Neuronal stem cell (in vitro differentiated cells): Measurements from ENCODE around the gene SLC7A6.

ENCODE experiments used
- DNase-seq: peaks from one replicate; pipeline ENCODE4 v3.0.0-alpha.2; 2013; ENCODE audit warnings: low spot score
- H2AFZ ChIP-seq: one replicate; pipeline ENCODE4 v1.6.1; 2013; ENCODE audit warnings: mild to moderate bottlenecking, low read length, inconsistent platforms
- H2AK5ac ChIP-seq: 2 replicates; pipeline ENCODE4 v1.6.1; 2013; ENCODE audit warnings: low read depth, mild to moderate bottlenecking, inconsistent platforms, low read length, moderate library complexity, mixed read lengths
- H2BK120ac ChIP-seq: 2 replicates; pipeline ENCODE4 v1.6.1; 2013; ENCODE audit warnings: low read depth, mild to moderate bottlenecking, inconsistent platforms, low read length, moderate library complexity, mixed read lengths
- H2BK12ac ChIP-seq: one replicate; pipeline ENCODE4 v1.6.1; 2013; ENCODE audit warnings: low read length, inconsistent platforms
- H2BK15ac ChIP-seq: 2 replicates; pipeline ENCODE4 v1.6.1; 2013; ENCODE audit warnings: mild to moderate bottlenecking, low read length, inconsistent platforms, mixed read lengths
- H2BK5ac ChIP-seq: one replicate; pipeline ENCODE4 v1.6.1; 2013; ENCODE audit warnings: inconsistent platforms, mild to moderate bottlenecking, low read length, moderate library complexity
- H3K14ac ChIP-seq: one replicate; pipeline ENCODE4 v1.6.1; 2013; ENCODE audit warnings: low read length, inconsistent platforms
- H3K18ac ChIP-seq: 2 replicates; pipeline ENCODE4 v1.6.1; 2013; ENCODE audit warnings: low read length, inconsistent platforms
- H3K23ac ChIP-seq: 2 replicates; pipeline ENCODE4 v1.6.1; 2013; ENCODE audit warnings: low read depth, mild to moderate bottlenecking, mixed read lengths, low read length, inconsistent platforms; ENCODE audit not compliant: poor library complexity
- H3K27ac ChIP-seq: replicated peaks from 3 replicates; pipeline ENCODE4 v1.5.1; 2013; ENCODE audit warnings: low read length, inconsistent platforms
- H3K27me3 ChIP-seq, 3 experiments: 2 replicates each; pipeline ENCODE4 v1.6.1; 2013; ENCODE audit warnings: low read length in 3 of 3, mild to moderate bottlenecking in 2 of 3, inconsistent platforms in 1 of 3, low read depth in 1 of 3, mixed read lengths in 1 of 3, moderate library complexity in 1 of 3; ENCODE audit not compliant: control insufficient read depth in 3 of 3, insufficient read depth in 3 of 3
- H3K36me3 ChIP-seq, 2 donors: replicated peaks in 1 of 2; 2 replicates each; pipeline ENCODE4 v1.6.1; 2013; ENCODE audit warnings: low read length in 2 of 2; ENCODE audit not compliant: control insufficient read depth in 2 of 2, insufficient read depth in 2 of 2
- H3K4ac ChIP-seq: 2 replicates; pipeline ENCODE4 v1.6.1; 2013; ENCODE audit warnings: inconsistent platforms, mild to moderate bottlenecking, low read length, moderate library complexity
- H3K4me1 ChIP-seq, 2 donors: 1 replicate in 1 of 2; 2 replicates in 1 of 2; pipeline ENCODE4 v1.6.1; 2013; ENCODE audit warnings: low read length in 2 of 2, low read depth in 1 of 2; ENCODE audit not compliant: control insufficient read depth in 2 of 2, insufficient read depth in 1 of 2
- H3K4me2 ChIP-seq: one replicate; pipeline ENCODE4 v1.6.1; 2013; ENCODE audit warnings: mild to moderate bottlenecking, low read length, inconsistent platforms; ENCODE audit not compliant: insufficient read depth, poor library complexity, severe bottlenecking
- H3K4me3 ChIP-seq, 2 donors: 2 replicates each; pipeline ENCODE4 v1.5.1; 2013; ENCODE audit warnings: low read length in 2 of 2, mild to moderate bottlenecking in 2 of 2, inconsistent platforms in 1 of 2, moderate library complexity in 1 of 2
- H3K79me1 ChIP-seq: one replicate; pipeline ENCODE4 v1.6.1; 2013; ENCODE audit warnings: low read depth, mild to moderate bottlenecking, inconsistent platforms, low read length, moderate library complexity
- H3K9ac ChIP-seq: one replicate; pipeline ENCODE4 v1.6.1; 2013; ENCODE audit warnings: mild to moderate bottlenecking, low read depth, low read length, inconsistent platforms; ENCODE audit not compliant: poor library complexity
- H3K9me3 ChIP-seq, 2 donors: replicated peaks in 1 of 2; 2 replicates each; pipeline versions ENCODE3 to v1.6.1; 2013; ENCODE audit warnings: low read length in 2 of 2, mild to moderate bottlenecking in 2 of 2, inconsistent platforms in 1 of 2, low read depth in 1 of 2, mixed read lengths in 1 of 2, moderate library complexity in 1 of 2; ENCODE audit not compliant: control insufficient read depth in 2 of 2, insufficient read depth in 1 of 2
- H4K8ac ChIP-seq: one replicate; pipeline ENCODE4 v1.6.1; 2013; ENCODE audit warnings: low read depth, mild to moderate bottlenecking, inconsistent platforms, low read length, moderate library complexity
- H4K91ac ChIP-seq: one replicate; pipeline ENCODE4 v1.6.1; 2013; ENCODE audit warnings: low read length, low read depth, mild to moderate bottlenecking, inconsistent platforms; ENCODE audit not compliant: poor library complexity
- WGBS, 2 donors: extraction: QIAGEN DNeasy Blood & Tissue Kit; methylation state at CpG; one replicate each; pipeline ENCODE4 v1.1.7; 2013; ENCODE audit warnings: missing lambda C conversion rate in 2 of 2, mixed read lengths in 1 of 2; ENCODE audit not compliant: insufficient read length in 2 of 2, insufficient replicate concordance in 1 of 2; ENCODE audit errors: extremely low coverage in 2 of 2; 5-methylcytosine and 5-hydroxymethylcytosine counted together

SLC7A6 gene

GRCh38 chr16:68306633-68307032, 42.3 kb downstream of the SLC7A6 start:
- Histone ChIP-seq H2BK120ac (no peak overlapping the region), H4K91ac (no peak overlapping the region), H2BK12ac (no peak overlapping the region), H3K9ac (no peak overlapping the region), H2BK15ac (no peak overlapping the region), H3K4me3 (no peak overlapping the region), H3K36me3 (peaks cover 20 to 73% of the 10 kb centered on the region in 2 donors), H2AFZ (no peak overlapping the region), H3K27me3 (no peaks in the 10 kb centered on the region), H3K79me1 (peaks cover 5% of the 10 kb centered on the region), H2AK5ac (no peak overlapping the region), H3K27ac (no peak overlapping the region), H2BK5ac (no peak overlapping the region), H3K4me1 (peaks cover 6% of the 10 kb centered on the region in 2 donors), H3K4ac (no peak overlapping the region), H4K8ac (no peak overlapping the region), H3K9me3 (no peaks in the 10 kb centered on the region), H3K18ac (no peak overlapping the region), H3K23ac (no peak overlapping the region), H3K4me2 (no peak overlapping the region), H3K14ac (no peak overlapping the region)
- DNase-seq = no peak
- WGBS, 2 donors = no CpG with 5 or more reads among the region's 3 CpGs

GRCh38 chr16:68309799-68310198, 45.5 kb downstream of the SLC7A6 start:
- Histone ChIP-seq H3K27ac (no peak overlapping the region), H3K9me3 (no peaks in the 10 kb centered on the region)

GRCh38 chr16:68310437-68310773, 46.1 kb downstream of the SLC7A6 start:
- peaks cover 6 to 7% of the 10 kb centered on the region in 2 donors for H3K4me1 ChIP-seq
- peak overlapping the region; percentile 74 for H3K27ac ChIP-seq
- no peaks in the 10 kb centered on the region for H3K27me3 ChIP-seq
- peak overlapping the region; percentile 82 for H3K4me2 ChIP-seq
- H3K14ac ChIP-seq = no peak overlapping the region
- peaks cover 3% of the 10 kb centered on the region for H3K79me1 ChIP-seq
- H3K4ac ChIP-seq = no peak overlapping the region
- H2BK12ac ChIP-seq = no peak overlapping the region
- H3K9ac ChIP-seq = peak overlapping the region; percentile 94
- H2BK15ac ChIP-seq = peak overlapping the region; percentile 68
- peak overlapping the region; percentile 76 for H2AK5ac ChIP-seq
- H2BK120ac ChIP-seq = no peak overlapping the region
- H3K23ac ChIP-seq = peak overlapping the region; percentile 96
- peak overlapping the region; percentile 91 to 95 for H3K4me3 ChIP-seq
- peaks cover 5 to 66% of the 10 kb centered on the region in 2 donors for H3K36me3 ChIP-seq
- H2AFZ ChIP-seq = peak overlapping the region; percentile 87
- WGBS, 2 donors = no CpG with 5 or more reads among the region's 29 CpGs
- peak overlapping the region; percentile 25 for H4K91ac ChIP-seq
- DNase-seq = no peak
- H4K8ac ChIP-seq = no peak overlapping the region
- peak overlapping the region; percentile 94 for H2BK5ac ChIP-seq
- no peaks in the 10 kb centered on the region for H3K9me3 ChIP-seq
- H3K18ac ChIP-seq = peak overlapping the region; percentile 94

More at GRCh38 chr16:68309799-68310198, 45.5 kb downstream of the SLC7A6 start:
- WGBS, 2 donors = no CpG with 5 or more reads among the region's 6 CpGs
- no peak overlapping the region for H3K23ac ChIP-seq
- H2BK12ac ChIP-seq = no peak overlapping the region
- no peak overlapping the region for H3K14ac ChIP-seq
- H3K79me1 ChIP-seq = peaks cover 5% of the 10 kb centered on the region
- H3K27me3 ChIP-seq = no peaks in the 10 kb centered on the region
- H2BK120ac ChIP-seq = no peak overlapping the region
- H3K4me3 ChIP-seq = peak overlapping the region; percentile 91 to 95
- peaks cover 9 to 66% of the 10 kb centered on the region in 2 donors for H3K36me3 ChIP-seq
- no peak overlapping the region for H2AK5ac ChIP-seq
- H3K4me2 ChIP-seq = peak overlapping the region; percentile 82
- no peak overlapping the region for H2BK15ac ChIP-seq
- H3K18ac ChIP-seq = no peak overlapping the region
- no peak overlapping the region for H3K4ac ChIP-seq
- H4K8ac ChIP-seq = no peak overlapping the region
- H2BK5ac ChIP-seq = no peak overlapping the region
- H2AFZ ChIP-seq = peak overlapping the region; percentile 87
- no peak for DNase-seq
- H3K4me1 ChIP-seq = peaks cover 6 to 7% of the 10 kb centered on the region in 2 donors
- H4K91ac ChIP-seq = no peak overlapping the region
- peak overlapping the region; percentile 94 for H3K9ac ChIP-seq

- peak within 1 kb of the TSS; percentile 75 for H3K27ac ChIP-seq
- peak within 1 kb of the TSS; percentile 79 for H3K14ac ChIP-seq
- H4K91ac ChIP-seq = peak within 1 kb of the TSS; percentile 25
- H2BK15ac ChIP-seq = peak within 1 kb of the TSS; percentile 68
- peak within 1 kb of the TSS; percentile 64 for H2BK120ac ChIP-seq
- no peak within 1 kb of the TSS for H2BK12ac ChIP-seq
- peak within 1 kb of the TSS; percentile 95 for H3K9ac ChIP-seq
- H2AK5ac ChIP-seq = peak within 1 kb of the TSS; percentile 76
- no peaks in the 10 kb centered on the region for H3K9me3 ChIP-seq
- peak within 1 kb of the TSS; percentile 98 for H3K18ac ChIP-seq
- H3K4me1 ChIP-seq = peaks cover 6 to 7% of the 10 kb centered on the region in 2 donors
- peak within 1 kb of the TSS; percentile 96 for H3K23ac ChIP-seq
- H3K4ac ChIP-seq = no peak within 1 kb of the TSS
- peak within 1 kb of the TSS; percentile 82 for H3K4me2 ChIP-seq
- no CpG with 5 or more reads among the region's 62 CpGs for WGBS, 2 donors
- DNase-seq = peak; percentile 82
- no peaks in the 10 kb centered on the region for H3K27me3 ChIP-seq
- H2BK5ac ChIP-seq = peak within 1 kb of the TSS; percentile 94
- peak within 1 kb of the TSS; percentile 91 to 95 for H3K4me3 ChIP-seq
- H3K79me1 ChIP-seq = peaks cover 3% of the 10 kb centered on the region
- no peak within 1 kb of the TSS for H4K8ac ChIP-seq
- peaks cover 7 to 66% of the 10 kb centered on the region in 2 donors for H3K36me3 ChIP-seq
- H2AFZ ChIP-seq = peak within 1 kb of the TSS; percentile 87
Observed at GRCh38 chr16:68310774-68311511, 46.6 kb downstream of the SLC7A6 start, which contains the start of the genes PRMT7 and SLC7A6OS. Gene PRMT7 (plus strand): TSS chr16:68311019. CDS start chr16:68315980, 4,961 bp downstream. Gene SLC7A6OS (minus strand): TSS chr16:68310946. CDS start chr16:68310926, 20 bp downstream.
